ENCODE measurements around the gene SGK1. TPM values are rescaled to one million over a fixed set of nuclear protein-coding genes. Genes with fewer than 3 reads are reported as not detected.

Gene SGK1
- total RNA-seq, 4 donors from 2014 or later, result 172 to 1,533 (median 978) TPM

- H3K9me3 ChIP-seq, result no peaks in the 10 kb centered on the region
- H3K36me3 ChIP-seq, result no peaks in the 10 kb centered on the region
- no peak overlapping the region for H3K4me3 ChIP-seq
- H3K4me1 ChIP-seq, result no peaks in the 10 kb centered on the region
- DNase-seq, result no peak
- H3K27me3 ChIP-seq, result no peaks in the 10 kb centered on the region
- H3K27ac ChIP-seq, result no peak overlapping the region
- no peak for TF ChIP-seq POLR2A (IDR thresholded peaks at IDR 0.05)
- TF ChIP-seq CTCF (IDR thresholded peaks at IDR 0.05), result no peak
These were observed 493 bp upstream of the SGK1 start for GRCh38 chr6:134318236-134318973.

- Histone ChIP-seq H3K4me1 (no peaks in the 10 kb centered on the region), H3K9me3 (no peaks in the 10 kb centered on the region), H3K4me3 (no peak overlapping the region), H3K36me3 (no peaks in the 10 kb centered on the region), H3K27me3 (no peaks in the 10 kb centered on the region), H3K27ac (no peak overlapping the region)
- TF ChIP-seq CTCF (IDR thresholded peaks at IDR 0.05), result no peak
- no peak for TF ChIP-seq POLR2A (IDR thresholded peaks at IDR 0.05)
- DNase-seq, result no peak
These were observed 1.0 kb downstream of the SGK1 start for GRCh38 chr6:134316733-134317431.

GRCh38 chr6:134315974-134316441 lies 1.9 kb downstream of the SGK1 start:
- no peak for TF ChIP-seq POLR2A (IDR thresholded peaks at IDR 0.05)
- TF ChIP-seq CTCF (IDR thresholded peaks at IDR 0.05), result no peak
- no peaks in the 10 kb centered on the region for H3K27me3 ChIP-seq
- no peaks in the 10 kb centered on the region for H3K9me3 ChIP-seq
- no peaks in the 10 kb centered on the region for H3K36me3 ChIP-seq
- no peak overlapping the region for H3K4me3 ChIP-seq
- no peaks in the 10 kb centered on the region for H3K4me1 ChIP-seq
- DNase-seq, result no peak
- no peak overlapping the region for H3K27ac ChIP-seq

- H3K4me3 ChIP-seq, result no peak overlapping the region
- H3K9me3 ChIP-seq, result no peaks in the 10 kb centered on the region
- no peaks in the 10 kb centered on the region for H3K27me3 ChIP-seq
- H3K4me1 ChIP-seq, result no peaks in the 10 kb centered on the region
- no peak overlapping the region for H3K27ac ChIP-seq
- no peaks in the 10 kb centered on the region for H3K36me3 ChIP-seq
- DNase-seq, result no peak
- no peak for TF ChIP-seq POLR2A (IDR thresholded peaks at IDR 0.05)
- TF ChIP-seq CTCF (IDR thresholded peaks at IDR 0.05), result no peak
These were observed 2.7 kb downstream of the SGK1 start for GRCh38 chr6:134315189-134315588.

- Histone ChIP-seq H3K36me3 (no peaks in the 10 kb centered on the region), H3K27ac (no peak overlapping the region), H3K27me3 (no peaks in the 10 kb centered on the region), H3K9me3 (no peaks in the 10 kb centered on the region), H3K4me1 (no peaks in the 10 kb centered on the region), H3K4me3 (no peak overlapping the region)
- TF ChIP-seq CTCF (IDR thresholded peaks at IDR 0.05) (no peak), POLR2A (IDR thresholded peaks at IDR 0.05) (no peak)
- no peak for DNase-seq
These were observed 3.7 kb downstream of the SGK1 start for GRCh38 chr6:134314006-134314821.

Data from Peyer's patch (tissue), 4 donors.